Spleen (tissue), 11 donors: ENCODE measurements around the gene DEUP1. TPM values are rescaled to one million over a fixed set of nuclear protein-coding genes. Genes with fewer than 3 reads are reported as not detected.
"Not testable (repeated sequence)": the region's sequence is repeated elsewhere in the genome, so short reads cannot be mapped to it uniquely, and the experiment has no call there.

Experiments used
- DNase-seq: peaks from one replicate; pipeline ENCODE4 v3.0.0-alpha.2; 2020
- H3K27ac ChIP-seq, 8 donors: fragments of 200-600 bp; sonication (generic) in 7 of 8; 1 replicate in 4 of 8; 2 replicates in 4 of 8; pipeline versions ENCODE4 v1.5.0 to v1.8.0; 2016 to 2021; ENCODE audit warnings: inconsistent platforms in 4 of 8, mild to moderate bottlenecking in 4 of 8, moderate library complexity in 1 of 8
- H3K27me3 ChIP-seq, 7 donors: fragments of 200-600 bp; sonication (generic) in 6 of 7; replicated peaks in 1 of 7; 1 replicate in 4 of 7; 2 replicates in 3 of 7; pipeline versions ENCODE4 v1.5.0 to v1.8.0; 2016 to 2021; ENCODE audit warnings: inconsistent platforms in 3 of 7, mild to moderate bottlenecking in 1 of 7
- H3K36me3 ChIP-seq, 6 donors: fragments of 200-600 bp; sonication (generic) in 5 of 6; 1 replicate in 4 of 6; 2 replicates in 2 of 6; pipeline versions ENCODE4 v1.5.0 to v1.8.0; 2016 to 2021; ENCODE audit warnings: inconsistent platforms in 2 of 6
- H3K4me1 ChIP-seq, 6 donors: fragments of 200-600 bp; sonication (generic) in 5 of 6; 1 replicate in 3 of 6; 2 replicates in 3 of 6; pipeline versions ENCODE4 v1.5.0 to v1.8.0; 2016 to 2021; ENCODE audit warnings: inconsistent platforms in 3 of 6
- H3K4me3 ChIP-seq, 8 donors: fragments of 200-600 bp; sonication (generic) in 7 of 8; 1 replicate in 4 of 8; 2 replicates in 4 of 8; pipeline versions ENCODE4 v1.5.0 to v1.8.0; 2016 to 2021; ENCODE audit warnings: inconsistent platforms in 4 of 8, mild to moderate bottlenecking in 4 of 8, moderate library complexity in 2 of 8
- H3K9me3 ChIP-seq, 8 donors: fragments of 200-600 bp; sonication (generic) in 7 of 8; 1 replicate in 4 of 8; 2 replicates in 4 of 8; pipeline versions ENCODE4 v1.5.0 to v1.8.0; 2016 to 2021; ENCODE audit warnings: inconsistent platforms in 4 of 8
- CTCF ChIP-seq, 11 experiments: fragments of 200-600 bp in 7 of 11; fragments of 450-650 bp in 4 of 11; sonication (generic) in 4 of 11; IDR thresholded peaks in 8 of 11; conservative IDR thresholded peaks in 3 of 11; 1 replicate in 7 of 11; 2 replicates in 4 of 11; pipeline versions ENCODE4 v1.4.0 to v1.8.0; 2016 to 2021; ENCODE audit warnings: antibody characterized with exemption in 11 of 11, inconsistent platforms in 4 of 11, mild to moderate bottlenecking in 1 of 11
- POLR2A ChIP-seq, 3 donors: fragments of 450-650 bp; IDR thresholded peaks; one replicate each; pipeline ENCODE4 v1.5.1; 2017; ENCODE audit warnings: antibody characterized with exemption in 3 of 3, mild to moderate bottlenecking in 1 of 3
- POLR2AphosphoS5 ChIP-seq, 3 donors: sonication (generic); formaldehyde crosslinking; IDR thresholded peaks; one replicate each; pipeline ENCODE4 v1.5.1; 2017; ENCODE audit warnings: antibody characterized with exemption in 3 of 3
- WGBS, 5 donors: extraction: QIAGEN DNeasy Blood & Tissue Kit in 3 of 5; methylation state at CpG; one replicate each; pipeline versions ENCODE4 v1.1.5 to v1.1.7; 2013 to 2018; 5-methylcytosine and 5-hydroxymethylcytosine counted together
- intact Hi-C: fragments of 100-400 bp; cut with DNase I; formaldehyde crosslinking; loops from one replicate; pipeline ENCODE4 v1.15.0; 2023; ENCODE audit warnings: low total_unique reads
- polyA plus RNA-seq, 3 donors: library from polyadenylated mRNA; stranded (reverse); fragments of 200-250 nt; gene quantifications; one replicate each; pipeline ENCODE4 v1.2.1, GENCODE V29; 2013
- total RNA-seq, 7 donors: library from RNA; depleted of rRNA in 3 of 7; stranded (reverse); fragments of >200 nt in 3 of 7; fragmentation: NEBNext Ultra II Directional in 4 of 7; extraction: Animal tissue kit (Norgen Biotek cat#: 25700) in 4 of 7; gene quantifications; one replicate each; pipeline versions ENCODE4 v1.1.0 to v1.2.1, GENCODE V29; 2016 to 2021
- donor health status: healthy with polysubstance abuse.
- donor health status: DM: no; HTN: no; CAD: no; lungs with moderate emphysema.
- donor health status: DM: no; HTN: no; CAD: no.
- donor health status: Bipolar disorder and iron deficiency.
- donor health status: healthy.
- donor health status: DM: no; HTN: no; CAD: no.
- donor health status: DM: yes; HTN: yes; CAD: no.

The DEUP1 gene
- total and polyA plus RNA-seq, 10 donors = 0.03 TPM; not detected in 9

- WGBS, 5 donors = 73 to 90% (median 83%) methylated on average over 4 of the region's 4 CpGs
Measured at GRCh38 chr11:93295921-93296575, 34.5 kb upstream of the DEUP1 start.

GRCh38 chr11:93303689-93304088 is 26.9 kb upstream of the DEUP1 start:
- TF ChIP-seq POLR2A (IDR thresholded peaks at IDR 0.05) (no peak), POLR2AphosphoS5 (IDR thresholded peaks at IDR 0.05) (no peak), CTCF (IDR thresholded peaks at IDR 0.05 in 8 of 11, conservative IDR thresholded peaks at IDR 0.05 in 3 of 11) (no peak)
- DNase-seq = peak; percentile 58
- Histone ChIP-seq H3K9me3 (peaks cover 0 to 10% (median 7%) of the 10 kb centered on the region in 8 donors), H3K27ac (no peak overlapping the region), H3K36me3 (no peaks in the 10 kb centered on the region), H3K4me1 (no peaks in the 10 kb centered on the region), H3K4me3 (no peak overlapping the region), H3K27me3 (no peaks in the 10 kb centered on the region)
- WGBS, 5 donors = 79 to 93% (median 89%) methylated on average over 1 to 3 of the region's 3 CpGs
- intact Hi-C loops = no loop called here

More at GRCh38 chr11:93295921-93296575, 34.5 kb upstream of the DEUP1 start:
- H3K36me3 ChIP-seq = no peaks in the 10 kb centered on the region
- TF ChIP-seq POLR2A (IDR thresholded peaks at IDR 0.05) (no peak), POLR2AphosphoS5 (IDR thresholded peaks at IDR 0.05) (no peak), CTCF (IDR thresholded peaks at IDR 0.05 in 8 of 11, conservative IDR thresholded peaks at IDR 0.05 in 3 of 11) (no peak)
- H3K27me3 ChIP-seq = no peaks in the 10 kb centered on the region
- no peaks in the 10 kb centered on the region for H3K9me3 ChIP-seq
- intact Hi-C loops = no loop called here
- H3K4me3 ChIP-seq = no peak overlapping the region
- H3K4me1 ChIP-seq = no peaks in the 10 kb centered on the region
- H3K27ac ChIP-seq = no peak overlapping the region
- no peak for DNase-seq

DNA sequence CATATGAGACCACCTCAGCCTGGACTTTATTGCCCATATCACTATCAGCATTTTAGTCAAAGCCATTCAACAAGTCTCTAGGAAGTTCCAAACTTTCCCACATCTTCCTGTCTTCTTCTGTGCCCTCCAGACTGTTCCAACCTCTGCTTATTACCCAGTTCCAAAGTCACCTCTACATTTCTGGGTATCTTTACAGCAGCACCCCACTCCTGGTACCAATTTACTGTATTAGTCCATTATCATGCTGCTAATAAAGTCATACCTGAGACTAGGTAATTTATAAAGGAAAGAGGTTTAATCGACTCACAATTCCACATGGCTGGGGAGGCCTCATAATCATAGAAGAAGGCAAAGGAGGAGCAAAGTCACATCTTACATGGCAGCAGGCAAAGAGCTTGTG is 16.1 kb upstream of the DEUP1 start:
- DNase-seq, H3K36me3 ChIP-seq, H3K27ac ChIP-seq, H3K27me3 ChIP-seq, intact Hi-C loops, H3K4me1 ChIP-seq, H3K4me3 ChIP-seq: not testable (repeated sequence)
- WGBS, 5 donors = 90 to 97% (median 95%) methylated on average over 1 of the region's 1 CpG
- H3K9me3 ChIP-seq = peaks cover 2 to 45% (median 38%) of the 10 kb centered on the region in 8 donors

DNA sequence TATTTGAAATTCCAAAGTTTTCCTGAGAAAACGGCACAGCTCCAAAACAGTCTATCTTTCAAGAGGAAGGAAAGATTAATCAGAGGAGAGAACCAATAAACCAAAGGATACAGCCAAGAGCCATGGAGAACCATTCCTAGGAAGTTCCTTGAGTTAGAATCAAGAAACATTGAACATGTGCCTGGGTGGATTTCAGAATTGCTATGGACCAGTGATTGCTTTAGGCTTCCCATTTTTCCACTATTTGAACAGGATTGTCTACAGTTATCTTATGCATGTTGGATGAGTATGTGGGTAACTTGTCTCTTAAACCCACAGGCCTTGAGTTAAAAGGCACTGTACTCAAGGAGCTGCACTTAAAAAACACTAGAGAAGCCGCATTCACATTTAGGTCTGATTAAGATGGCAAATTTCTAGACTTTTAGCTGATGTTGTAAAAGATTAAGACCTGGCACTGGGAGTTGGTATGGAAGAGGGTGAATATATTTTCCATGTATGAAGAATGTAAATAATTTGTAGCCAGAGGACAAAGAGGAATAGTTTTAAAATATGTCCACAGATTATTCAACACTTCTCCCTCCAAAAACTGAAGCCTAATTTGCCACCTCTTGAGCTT is 11.2 kb upstream of the DEUP1 start:
- TF ChIP-seq POLR2AphosphoS5 (IDR thresholded peaks at IDR 0.05) = no peak
- no peak for TF ChIP-seq CTCF (IDR thresholded peaks at IDR 0.05 in 8 of 11, conservative IDR thresholded peaks at IDR 0.05 in 3 of 11)
- no peak for TF ChIP-seq POLR2A (IDR thresholded peaks at IDR 0.05)
- intact Hi-C loops = no loop called here

More for the DNA sequence above, 11.2 kb upstream of the DEUP1 start:
- Histone ChIP-seq H3K27me3 (no peaks in the 10 kb centered on the region), H3K4me1 (no peaks in the 10 kb centered on the region), H3K4me3 (no peak overlapping the region), H3K27ac (no peak overlapping the region), H3K9me3 (peaks cover 0 to 35% (median 28%) of the 10 kb centered on the region in 8 donors), H3K36me3 (no peaks in the 10 kb centered on the region)
- 39 to 86% (median 42%) methylated on average over 2 of the region's 2 CpGs for WGBS, 5 donors
- no peak for DNase-seq
